HepG2 (cell line): ENCODE results near the gene GRK5.

Experiments used
- GABPA ChIP-seq, 2 experiments: IDR thresholded peaks; 2 replicates each; pipeline ENCODE4 v1.6.1; 2011 to 2016; ENCODE audit warnings: low read depth in 2 of 2, low read length in 1 of 2, missing biosample characterization in 1 of 2, missing genetic modification characterization in 1 of 2
- KLF6 ChIP-seq: IDR thresholded peaks from 2 replicates; pipeline ENCODE4 v1.8.0; 2016; ENCODE audit warnings: missing biosample characterization, missing genetic modification reagents
- POLR2A ChIP-seq, 2 experiments: IDR thresholded peaks; 2 replicates each; pipeline ENCODE4 v1.6.1; 2011; ENCODE audit warnings: low read depth in 2 of 2, low read length in 2 of 2, mild to moderate bottlenecking in 1 of 2, moderate library complexity in 1 of 2; ENCODE audit not compliant: insufficient read depth in 1 of 2
- POLR2AphosphoS5 ChIP-seq: IDR thresholded peaks from 2 replicates; pipeline ENCODE4 v1.6.1; 2012; ENCODE audit warnings: low read depth, low read length
- SCMH1 ChIP-seq: sonication (generic); formaldehyde crosslinking; IDR thresholded peaks from 2 replicates; pipeline ENCODE4 v1.9.0; 2021; ENCODE audit warnings: missing genetic modification reagents, mild to moderate bottlenecking, borderline replicate concordance
- ZNF24 ChIP-seq: fragments of 450-650 bp; IDR thresholded peaks from 2 replicates; pipeline ENCODE4 v1.6.1; 2017; ENCODE audit warnings: antibody characterized with exemption, mild to moderate bottlenecking
- TF ChIP-seq, protein P1 (sequence below): sonication (generic); formaldehyde crosslinking; IDR thresholded peaks from 2 replicates; pipeline ENCODE4 v1.4.0; 2020; ENCODE audit warnings: missing genetic modification reagents
- TF ChIP-seq, protein P2 (sequence below): sonication (generic); formaldehyde crosslinking; conservative IDR thresholded peaks from 2 replicates; pipeline ENCODE4 v1.4.0; 2020; ENCODE audit warnings: missing genetic modification reagents
- TF ChIP-seq, protein P3 (sequence below): sonication (generic); formaldehyde crosslinking; IDR thresholded peaks from 2 replicates; pipeline ENCODE4 v1.5.0; 2020; ENCODE audit warnings: mild to moderate bottlenecking, missing genetic modification reagents, moderate library complexity
- TF ChIP-seq, protein P4 (sequence below): sonication (generic); formaldehyde crosslinking; IDR thresholded peaks from 2 replicates; pipeline ENCODE4 v1.4.0; 2020; ENCODE audit warnings: missing genetic modification reagents

DNA sequence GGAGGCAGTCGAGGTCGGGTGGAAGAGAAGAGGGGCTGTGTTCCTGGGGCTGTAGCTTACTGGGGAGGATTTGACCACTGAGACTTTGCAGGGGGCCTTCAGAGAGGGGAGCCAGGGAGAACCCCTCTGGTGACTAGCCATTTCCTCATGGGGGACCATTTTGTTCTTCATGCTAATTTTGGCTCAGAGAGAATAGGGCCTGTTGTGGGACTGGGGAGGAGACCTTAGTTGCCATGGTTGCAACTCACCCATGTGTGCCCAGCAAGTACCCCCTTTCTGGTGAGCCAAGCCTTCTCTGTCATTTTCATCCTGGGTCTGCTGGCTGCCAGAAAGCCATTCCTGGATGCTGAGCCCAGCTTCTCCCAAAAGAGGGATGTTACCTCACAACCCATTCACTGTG, 120.9 kb downstream of the GRK5 start:
- TF ChIP-seq, protein P1, sequence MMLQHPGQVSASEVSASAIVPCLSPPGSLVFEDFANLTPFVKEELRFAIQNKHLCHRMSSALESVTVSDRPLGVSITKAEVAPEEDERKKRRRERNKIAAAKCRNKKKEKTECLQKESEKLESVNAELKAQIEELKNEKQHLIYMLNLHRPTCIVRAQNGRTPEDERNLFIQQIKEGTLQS, result no peak
- TF ChIP-seq, protein P2, sequence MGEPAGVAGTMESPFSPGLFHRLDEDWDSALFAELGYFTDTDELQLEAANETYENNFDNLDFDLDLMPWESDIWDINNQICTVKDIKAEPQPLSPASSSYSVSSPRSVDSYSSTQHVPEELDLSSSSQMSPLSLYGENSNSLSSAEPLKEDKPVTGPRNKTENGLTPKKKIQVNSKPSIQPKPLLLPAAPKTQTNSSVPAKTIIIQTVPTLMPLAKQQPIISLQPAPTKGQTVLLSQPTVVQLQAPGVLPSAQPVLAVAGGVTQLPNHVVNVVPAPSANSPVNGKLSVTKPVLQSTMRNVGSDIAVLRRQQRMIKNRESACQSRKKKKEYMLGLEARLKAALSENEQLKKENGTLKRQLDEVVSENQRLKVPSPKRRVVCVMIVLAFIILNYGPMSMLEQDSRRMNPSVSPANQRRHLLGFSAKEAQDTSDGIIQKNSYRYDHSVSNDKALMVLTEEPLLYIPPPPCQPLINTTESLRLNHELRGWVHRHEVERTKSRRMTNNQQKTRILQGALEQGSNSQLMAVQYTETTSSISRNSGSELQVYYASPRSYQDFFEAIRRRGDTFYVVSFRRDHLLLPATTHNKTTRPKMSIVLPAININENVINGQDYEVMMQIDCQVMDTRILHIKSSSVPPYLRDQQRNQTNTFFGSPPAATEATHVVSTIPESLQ, result no peak
- TF ChIP-seq, protein P3, sequence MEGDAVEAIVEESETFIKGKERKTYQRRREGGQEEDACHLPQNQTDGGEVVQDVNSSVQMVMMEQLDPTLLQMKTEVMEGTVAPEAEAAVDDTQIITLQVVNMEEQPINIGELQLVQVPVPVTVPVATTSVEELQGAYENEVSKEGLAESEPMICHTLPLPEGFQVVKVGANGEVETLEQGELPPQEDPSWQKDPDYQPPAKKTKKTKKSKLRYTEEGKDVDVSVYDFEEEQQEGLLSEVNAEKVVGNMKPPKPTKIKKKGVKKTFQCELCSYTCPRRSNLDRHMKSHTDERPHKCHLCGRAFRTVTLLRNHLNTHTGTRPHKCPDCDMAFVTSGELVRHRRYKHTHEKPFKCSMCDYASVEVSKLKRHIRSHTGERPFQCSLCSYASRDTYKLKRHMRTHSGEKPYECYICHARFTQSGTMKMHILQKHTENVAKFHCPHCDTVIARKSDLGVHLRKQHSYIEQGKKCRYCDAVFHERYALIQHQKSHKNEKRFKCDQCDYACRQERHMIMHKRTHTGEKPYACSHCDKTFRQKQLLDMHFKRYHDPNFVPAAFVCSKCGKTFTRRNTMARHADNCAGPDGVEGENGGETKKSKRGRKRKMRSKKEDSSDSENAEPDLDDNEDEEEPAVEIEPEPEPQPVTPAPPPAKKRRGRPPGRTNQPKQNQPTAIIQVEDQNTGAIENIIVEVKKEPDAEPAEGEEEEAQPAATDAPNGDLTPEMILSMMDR (CRISPR knock-in tag), result no peak
- no peak for TF ChIP-seq ZNF24
- no peak for TF ChIP-seq SCMH1
- TF ChIP-seq POLR2A (IDR thresholded peaks at IDR 0.05; ENCODE audit: insufficient read depth in 1 of 2, low read depth in 2 of 2, low read length in 2 of 2), result no peak
- no peak for TF ChIP-seq GABPA (IDR thresholded peaks at IDR 0.05; ENCODE audit: low read depth, low read length)
- TF ChIP-seq GABPA (CRISPR knock-in tag; IDR thresholded peaks at IDR 0.05; ENCODE audit: low read depth), result no peak
- TF ChIP-seq POLR2AphosphoS5, result no peak
- no peak for TF ChIP-seq KLF6 (CRISPR knock-in tag)
- TF ChIP-seq, protein P4, sequence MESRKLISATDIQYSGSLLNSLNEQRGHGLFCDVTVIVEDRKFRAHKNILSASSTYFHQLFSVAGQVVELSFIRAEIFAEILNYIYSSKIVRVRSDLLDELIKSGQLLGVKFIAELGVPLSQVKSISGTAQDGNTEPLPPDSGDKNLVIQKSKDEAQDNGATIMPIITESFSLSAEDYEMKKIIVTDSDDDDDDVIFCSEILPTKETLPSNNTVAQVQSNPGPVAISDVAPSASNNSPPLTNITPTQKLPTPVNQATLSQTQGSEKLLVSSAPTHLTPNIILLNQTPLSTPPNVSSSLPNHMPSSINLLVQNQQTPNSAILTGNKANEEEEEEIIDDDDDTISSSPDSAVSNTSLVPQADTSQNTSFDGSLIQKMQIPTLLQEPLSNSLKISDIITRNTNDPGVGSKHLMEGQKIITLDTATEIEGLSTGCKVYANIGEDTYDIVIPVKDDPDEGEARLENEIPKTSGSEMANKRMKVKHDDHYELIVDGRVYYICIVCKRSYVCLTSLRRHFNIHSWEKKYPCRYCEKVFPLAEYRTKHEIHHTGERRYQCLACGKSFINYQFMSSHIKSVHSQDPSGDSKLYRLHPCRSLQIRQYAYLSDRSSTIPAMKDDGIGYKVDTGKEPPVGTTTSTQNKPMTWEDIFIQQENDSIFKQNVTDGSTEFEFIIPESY, result no peak
